ENCODE measurements around the gene GLS2.

GLS2 gene

DNA sequence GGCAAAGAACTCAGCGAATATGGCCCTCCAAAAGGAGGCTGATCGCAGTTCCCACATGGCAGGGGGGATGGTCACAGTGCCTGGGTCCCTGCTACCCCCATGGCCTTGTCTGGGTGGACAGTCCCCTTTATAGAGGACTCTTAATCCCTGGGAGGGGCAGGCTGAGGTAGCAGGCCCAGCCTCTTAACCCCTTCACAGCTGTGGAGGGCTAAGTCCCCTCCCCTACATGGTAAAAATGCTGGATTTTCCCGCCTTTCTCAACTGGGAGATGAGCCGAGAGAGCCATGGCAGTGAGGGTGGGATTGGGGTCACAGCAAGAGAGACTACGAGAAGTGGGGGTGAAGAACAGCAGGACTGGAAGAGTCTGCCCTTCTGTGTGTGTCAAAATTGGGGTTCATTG is 33.4 kb downstream of the GLS2 start, which contains the start of gene MIP:
Gene MIP (minus strand): TSS at position 101 of the 400 bp plus-strand sequence. CDS start 44 bp downstream, at position 57.
- ChIA-PET CTCF (interaction anchor here (0.8 kb wide), 1 partner anchor 10 kb away, joined by 5 read pairs; no protein-coding TSS in a partner anchor), POLR2A (interaction anchor here (0.9 to 1.5 kb wide), 2 partner anchors 121 to 138 kb away, joined by 4 to 5 read pairs; partner anchors contain the start of genes CNPY2 and PAN2)
- DNase-seq (ENCODE audit: extremely low spot score) = no peak
- TF ChIP-seq BHLHE40 (IDR thresholded peaks at IDR 0.05; ENCODE audit: borderline replicate concordance) (no peak), FOXK2 (IDR thresholded peaks at IDR 0.05) (no peak), ZNF384 (IDR thresholded peaks at IDR 0.05) (no peak), FOXM1 (IDR thresholded peaks at IDR 0.05; ENCODE audit: borderline replicate concordance) (no peak), ARNT (IDR thresholded peaks at IDR 0.05) (no peak), ELF4 (IDR thresholded peaks at IDR 0.05) (no peak), HDGF (IDR thresholded peaks at IDR 0.05; ENCODE audit: borderline replicate concordance) (no peak), L3MBTL2 (conservative IDR thresholded peaks at IDR 0.05) (no peak), CTBP1 (IDR thresholded peaks at IDR 0.05; ENCODE audit: borderline replicate concordance) (no peak), TARDBP (IDR thresholded peaks at IDR 0.05) (no peak), NFRKB (IDR thresholded peaks at IDR 0.05) (no peak), SP1 (IDR thresholded peaks at IDR 0.05) (no peak), FOXA1 (IDR thresholded peaks at IDR 0.05) (no peak), SUZ12 (IDR thresholded peaks at IDR 0.05) (no peak), LEF1 (IDR thresholded peaks at IDR 0.05; ENCODE audit: borderline replicate concordance) (no peak)
- TF ChIP-seq, protein P1, sequence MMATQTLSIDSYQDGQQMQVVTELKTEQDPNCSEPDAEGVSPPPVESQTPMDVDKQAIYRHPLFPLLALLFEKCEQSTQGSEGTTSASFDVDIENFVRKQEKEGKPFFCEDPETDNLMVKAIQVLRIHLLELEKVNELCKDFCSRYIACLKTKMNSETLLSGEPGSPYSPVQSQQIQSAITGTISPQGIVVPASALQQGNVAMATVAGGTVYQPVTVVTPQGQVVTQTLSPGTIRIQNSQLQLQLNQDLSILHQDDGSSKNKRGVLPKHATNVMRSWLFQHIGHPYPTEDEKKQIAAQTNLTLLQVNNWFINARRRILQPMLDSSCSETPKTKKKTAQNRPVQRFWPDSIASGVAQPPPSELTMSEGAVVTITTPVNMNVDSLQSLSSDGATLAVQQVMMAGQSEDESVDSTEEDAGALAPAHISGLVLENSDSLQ (IDR thresholded peaks at IDR 0.05) = no peak

DNA sequence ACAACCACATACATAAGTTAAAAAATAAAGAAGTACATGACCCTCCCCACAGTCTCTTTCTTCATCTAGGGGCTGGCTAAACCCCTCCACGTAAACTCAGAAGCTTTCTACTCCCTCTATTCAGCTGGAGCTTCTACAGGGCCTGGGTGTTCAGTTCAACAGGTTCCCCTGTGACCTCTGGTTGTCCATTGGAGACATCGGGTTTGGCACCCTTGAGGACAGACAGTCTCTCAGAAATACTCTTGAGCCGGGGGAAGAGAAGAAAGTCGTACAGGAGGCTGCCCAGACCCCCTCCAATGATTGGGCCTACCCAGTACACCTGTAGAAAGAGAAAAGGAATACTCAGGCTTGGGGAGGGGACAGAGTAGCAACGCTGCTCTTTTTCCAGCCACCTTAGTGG is 36.8 kb downstream of the GLS2 start:
- ChIA-PET POLR2A (interaction anchor here (2.9 to 5.1 kb wide), 3 partner anchors 10 to 91 kb away, joined by 14 to 68 read pairs (median 46); partner anchors contain the start of genes SPRYD4 and STAT2), CTCF (interaction anchor here (1.0 kb wide), 1 partner anchor 13 kb away, joined by 4 read pairs; no protein-coding TSS in a partner anchor)
- TF ChIP-seq FOXK2 (IDR thresholded peaks at IDR 0.05) = no peak
- TF ChIP-seq ZNF384 (IDR thresholded peaks at IDR 0.05) = no peak
- TF ChIP-seq FOXM1 (IDR thresholded peaks at IDR 0.05; ENCODE audit: borderline replicate concordance) = no peak
- TF ChIP-seq SP1 (IDR thresholded peaks at IDR 0.05) = no peak
- TF ChIP-seq LEF1 (IDR thresholded peaks at IDR 0.05; ENCODE audit: borderline replicate concordance) = no peak
- no peak for TF ChIP-seq FOXA1 (IDR thresholded peaks at IDR 0.05)
- TF ChIP-seq, protein P1 (IDR thresholded peaks at IDR 0.05) = no peak
- TF ChIP-seq BHLHE40 (IDR thresholded peaks at IDR 0.05; ENCODE audit: borderline replicate concordance) = no peak
- TF ChIP-seq HDGF (IDR thresholded peaks at IDR 0.05; ENCODE audit: borderline replicate concordance) = no peak
- no peak for TF ChIP-seq NFRKB (IDR thresholded peaks at IDR 0.05)
- no peak for TF ChIP-seq SUZ12 (IDR thresholded peaks at IDR 0.05)
- no peak for TF ChIP-seq ELF4 (IDR thresholded peaks at IDR 0.05)
- TF ChIP-seq ARNT (IDR thresholded peaks at IDR 0.05) = no peak
- TF ChIP-seq L3MBTL2 (conservative IDR thresholded peaks at IDR 0.05) = no peak
- no peak for TF ChIP-seq TARDBP (IDR thresholded peaks at IDR 0.05)
- no peak for TF ChIP-seq CTBP1 (IDR thresholded peaks at IDR 0.05; ENCODE audit: borderline replicate concordance)
- DNase-seq (ENCODE audit: extremely low spot score) = no peak

DNA sequence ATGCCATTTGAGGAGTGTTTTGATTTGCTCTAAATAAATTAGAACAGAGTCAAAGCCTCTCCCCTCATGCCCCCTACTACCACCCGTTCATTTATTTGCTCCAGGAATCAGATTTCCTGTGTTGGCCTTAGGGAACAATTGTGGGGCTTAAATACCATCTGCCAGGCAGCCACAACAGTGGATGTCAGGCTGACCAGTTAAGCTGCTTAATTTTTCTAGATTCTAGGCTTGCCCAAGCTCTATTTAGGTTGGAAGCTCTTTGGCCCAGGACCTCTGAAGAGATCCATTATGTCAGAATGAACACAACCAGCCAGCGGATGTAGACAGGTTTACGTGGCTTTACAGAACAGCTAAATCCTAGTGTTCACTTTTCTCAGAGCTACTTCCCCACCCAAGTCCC is 37.7 kb downstream of the GLS2 start:
- no peak for TF ChIP-seq FOXA1 (IDR thresholded peaks at IDR 0.05)
- no peak for TF ChIP-seq HDGF (IDR thresholded peaks at IDR 0.05; ENCODE audit: borderline replicate concordance)
- TF ChIP-seq LEF1 (IDR thresholded peaks at IDR 0.05; ENCODE audit: borderline replicate concordance) = no peak
- no peak for TF ChIP-seq L3MBTL2 (conservative IDR thresholded peaks at IDR 0.05)
- TF ChIP-seq ZNF384 (IDR thresholded peaks at IDR 0.05) = no peak
- TF ChIP-seq, protein P1 (IDR thresholded peaks at IDR 0.05) = no peak
- no peak for TF ChIP-seq FOXK2 (IDR thresholded peaks at IDR 0.05)
- DNase-seq (ENCODE audit: extremely low spot score) = no peak
- POLR2A ChIA-PET = interaction anchor here (1.0 to 5.1 kb wide), 16 partner anchors 10 to 694 kb away, joined by 3 to 68 read pairs (median 10); partner anchors contain the start of genes CNPY2, PAN2, SPRYD4 and STAT2
- CTCF ChIA-PET = interaction anchor here (1.0 kb wide), 1 partner anchor 14 kb away, joined by 4 read pairs; no protein-coding TSS in a partner anchor

DNA sequence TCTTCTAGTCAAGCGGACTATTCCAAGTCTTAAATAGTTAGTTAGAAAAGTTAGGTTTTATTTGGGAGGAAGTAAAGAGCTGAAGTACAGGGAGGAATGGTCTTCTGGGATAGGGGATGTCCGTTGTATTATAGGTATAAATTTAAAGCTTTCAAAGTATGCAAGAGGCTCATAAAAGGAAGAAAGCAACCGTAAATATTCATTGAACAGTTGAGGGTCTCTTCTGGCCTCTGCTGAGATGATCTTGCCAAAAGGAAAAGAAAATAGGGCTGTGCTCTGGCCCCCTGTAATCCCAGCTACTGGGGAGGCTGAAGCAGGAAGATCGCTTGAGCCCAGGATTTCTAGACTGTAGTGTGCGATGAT is 38.4 kb downstream of the GLS2 start:
- ChIA-PET CTCF (interaction anchor here (0.9 to 1.0 kb wide), 2 partner anchors 11 to 15 kb away, joined by 3 read pairs; no protein-coding TSS in a partner anchor), POLR2A (interaction anchor here (0.8 to 5.1 kb wide), 29 partner anchors 9 to 693 kb away, joined by 3 to 68 read pairs (median 5); partner anchors contain the start of genes CNPY2, ESYT1, PA2G4 and PAN2)
- no peak for DNase-seq (ENCODE audit: extremely low spot score)
- TF ChIP-seq ARNT (IDR thresholded peaks at IDR 0.05) (no peak), CTBP1 (IDR thresholded peaks at IDR 0.05; ENCODE audit: borderline replicate concordance) (no peak), BHLHE40 (IDR thresholded peaks at IDR 0.05; ENCODE audit: borderline replicate concordance) (no peak), TARDBP (IDR thresholded peaks at IDR 0.05) (no peak), SP1 (IDR thresholded peaks at IDR 0.05) (no peak), FOXK2 (IDR thresholded peaks at IDR 0.05) (no peak), SUZ12 (IDR thresholded peaks at IDR 0.05) (no peak), ZNF384 (IDR thresholded peaks at IDR 0.05) (no peak), ELF4 (IDR thresholded peaks at IDR 0.05) (no peak), NFRKB (IDR thresholded peaks at IDR 0.05) (no peak), L3MBTL2 (conservative IDR thresholded peaks at IDR 0.05) (no peak), FOXA1 (IDR thresholded peaks at IDR 0.05) (no peak), FOXM1 (IDR thresholded peaks at IDR 0.05; ENCODE audit: borderline replicate concordance) (no peak), HDGF (IDR thresholded peaks at IDR 0.05; ENCODE audit: borderline replicate concordance) (no peak)
- TF ChIP-seq, protein P1 (IDR thresholded peaks at IDR 0.05) = no peak
